Small intestine (tissue), 7 donors: ENCODE results near the gene TUBB. TPM values are rescaled to one million over a fixed set of nuclear protein-coding genes. Genes with fewer than 3 reads are reported as not detected.
A peak's percentile ranks its signal among the peaks of the same experiment; 100 is the strongest.

ENCODE experiments used
- DNase-seq, 2 donors: peaks; one replicate each; pipeline versions ENCODE4 v3.0.0 to v3.0.0-alpha.2; 2013
- FAIRE-seq: peaks from 2 replicates; lab custom pipeline; 2012; peaks lifted over from hg19 to GRCh38; lab: Jason Lieb, UNC
- H3K27ac ChIP-seq, 3 donors: one replicate each; pipeline ENCODE4 v1.5.1; 2013; ENCODE audit warnings: low read length in 2 of 3, mild to moderate bottlenecking in 2 of 3, control low read depth in 1 of 3, inconsistent platforms in 1 of 3, low read depth in 1 of 3, moderate library complexity in 1 of 3
- H3K27me3 ChIP-seq, 3 donors: one replicate each; pipeline ENCODE4 v1.6.1; 2013; ENCODE audit warnings: low read length in 3 of 3, inconsistent platforms in 1 of 3; ENCODE audit not compliant: control insufficient read depth in 3 of 3, insufficient read depth in 3 of 3
- H3K36me3 ChIP-seq, 3 donors: one replicate each; pipeline ENCODE4 v1.6.1; 2013; ENCODE audit warnings: low read length in 3 of 3, inconsistent platforms in 1 of 3, low read depth in 1 of 3, mild to moderate bottlenecking in 1 of 3, moderate library complexity in 1 of 3; ENCODE audit not compliant: control insufficient read depth in 3 of 3, insufficient read depth in 2 of 3
- H3K4me1 ChIP-seq, 3 donors: one replicate each; pipeline ENCODE4 v1.6.1; 2013; ENCODE audit warnings: low read length in 2 of 3, inconsistent platforms in 1 of 3, low read depth in 1 of 3, mild to moderate bottlenecking in 1 of 3, moderate library complexity in 1 of 3; ENCODE audit not compliant: control insufficient read depth in 3 of 3, insufficient read depth in 2 of 3
- H3K4me3 ChIP-seq, 3 donors: one replicate each; pipeline ENCODE4 v1.5.1; 2013; ENCODE audit warnings: low read length in 3 of 3, control low read depth in 1 of 3, inconsistent platforms in 1 of 3, low read depth in 1 of 3, mild to moderate bottlenecking in 1 of 3, moderate library complexity in 1 of 3
- H3K9me3 ChIP-seq, 2 donors: one replicate each; pipeline ENCODE4 v1.6.1; 2013; ENCODE audit warnings: low read depth in 1 of 2, low read length in 1 of 2; ENCODE audit not compliant: control insufficient read depth in 2 of 2, insufficient read depth in 1 of 2
- WGBS, 3 donors: extraction: QIAGEN DNeasy Blood & Tissue Kit; methylation state at CpG; one replicate each; pipeline ENCODE4 v1.1.7; 2013; 5-methylcytosine and 5-hydroxymethylcytosine counted together
- polyA plus RNA-seq, 4 donors: library from polyadenylated mRNA; stranded (reverse) in 3 of 4; unstranded in 1 of 4; fragments of 200-250 nt in 3 of 4; fragments of 120-200 nt in 1 of 4; gene quantifications; one replicate each; pipeline versions ENCODE4 v1.2.1 to v1.2.3, GENCODE V29; 2013
- donor health status: healthy with polysubstance abuse.
- donor health status: control.
- donor health status: control.
- donor health status: Bipolar disorder and iron deficiency.
- donor health status: healthy.

The TUBB gene
- polyA plus RNA-seq, 4 donors: 47.0 to 371 (median 188) TPM

GRCh38 chr6:30743099-30744053 is 23.2 kb downstream of the TUBB start:
- FAIRE-seq: no peak
- WGBS, 3 donors: 0 to 1% (median 1%) methylated on average over 50 to 55 of the region's 55 CpGs

GRCh38 chr6:30744054-30744805 is 24.1 kb downstream of the TUBB start, which contains the start of gene IER3:
Gene IER3, minus strand, starts transcription at chr6:30744547. Its CDS starts 29 bp downstream, at chr6:30744518.
- Histone ChIP-seq H3K4me1 (peaks cover 0 to 35% (median 12%) of the 10 kb centered on the region in 3 donors), H3K9me3 (no peaks in the 10 kb centered on the region), H3K27ac (peak within 1 kb of the TSS; percentile 85 to 89 (median 88)), H3K27me3 (no peaks in the 10 kb centered on the region), H3K36me3 (peaks cover 0 to 25% (median 0%) of the 10 kb centered on the region in 3 donors), H3K4me3 (peak within 1 kb of the TSS; percentile 78 to 85 (median 80))
- FAIRE-seq (no peak), DNase-seq (peak; percentile 91 to 93)
- WGBS, 3 donors: 0 to 1% (median 1%) methylated on average over 49 to 54 of the region's 54 CpGs

More at GRCh38 chr6:30743099-30744053, 23.2 kb downstream of the TUBB start:
- H3K36me3 ChIP-seq: peaks cover 0 to 32% (median 0%) of the 10 kb centered on the region in 3 donors
- no peaks in the 10 kb centered on the region for H3K9me3 ChIP-seq
- peaks cover 0 to 27% (median 4%) of the 10 kb centered on the region in 3 donors for H3K4me1 ChIP-seq
- no peaks in the 10 kb centered on the region for H3K27me3 ChIP-seq
- peak overlapping the region; percentile 78 to 85 (median 80) for H3K4me3 ChIP-seq
- peak overlapping the region; percentile 85 to 89 (median 88) for H3K27ac ChIP-seq
- DNase-seq: peak in 1 of 2 donors; percentile 63

GRCh38 chr6:30747300-30747687 is 27.1 kb downstream of the TUBB start:
- Histone ChIP-seq H3K36me3 (no peaks in the 10 kb centered on the region), H3K4me1 (peaks cover 0 to 48% (median 16%) of the 10 kb centered on the region in 3 donors), H3K27me3 (no peaks in the 10 kb centered on the region), H3K9me3 (no peaks in the 10 kb centered on the region), H3K4me3 (no peak overlapping the region), H3K27ac (peak overlapping the region; percentile 1 to 92 (median 86))
- FAIRE-seq (no peak), DNase-seq (no peak)
- WGBS, 3 donors: 74 to 86% (median 84%) methylated on average over 1 of the region's 1 CpG

- peak; percentile 60 to 75 for DNase-seq
- no peaks in the 10 kb centered on the region for H3K36me3 ChIP-seq
- peak overlapping the region; percentile 1 to 92 (median 86) for H3K27ac ChIP-seq
- FAIRE-seq: no peak
- no peak overlapping the region for H3K4me3 ChIP-seq
- 40 to 61% (median 49%) methylated on average over 6 of the region's 6 CpGs for WGBS, 3 donors
- H3K9me3 ChIP-seq: no peaks in the 10 kb centered on the region
- H3K4me1 ChIP-seq: peaks cover 0 to 49% (median 16%) of the 10 kb centered on the region in 3 donors
- no peaks in the 10 kb centered on the region for H3K27me3 ChIP-seq
Measured at GRCh38 chr6:30747902-30748769, 28.0 kb downstream of the TUBB start.

GRCh38 chr6:30748851-30749540 is 28.8 kb downstream of the TUBB start:
- DNase-seq: peak; percentile 46 to 53
- no peak for FAIRE-seq
- Histone ChIP-seq H3K27me3 (no peaks in the 10 kb centered on the region), H3K27ac (peak overlapping the region; percentile 56 to 92 (median 86)), H3K4me3 (no peak overlapping the region), H3K4me1 (peaks cover 0 to 47% (median 16%) of the 10 kb centered on the region in 3 donors), H3K36me3 (no peaks in the 10 kb centered on the region), H3K9me3 (no peaks in the 10 kb centered on the region)
- 41 to 68% (median 42%) methylated on average over 8 of the region's 8 CpGs for WGBS, 3 donors

GRCh38 chr6:30749554-30750378 is 29.6 kb downstream of the TUBB start:
- peak; percentile 88 to 91 for DNase-seq

GRCh38 chr6:30750379-30750668 is 30.2 kb downstream of the TUBB start:
- Histone ChIP-seq H3K4me3 (no peak overlapping the region), H3K27me3 (no peaks in the 10 kb centered on the region), H3K36me3 (no peaks in the 10 kb centered on the region), H3K4me1 (peaks cover 0 to 42% (median 16%) of the 10 kb centered on the region in 3 donors), H3K27ac (peak overlapping the region; percentile 1 to 92 (median 86)), H3K9me3 (no peaks in the 10 kb centered on the region)
- FAIRE-seq (no peak), DNase-seq (no peak)

More at GRCh38 chr6:30749554-30750378, 29.6 kb downstream of the TUBB start:
- peak overlapping the region; percentile 56 to 92 (median 86) for H3K27ac ChIP-seq
- H3K9me3 ChIP-seq: no peaks in the 10 kb centered on the region
- H3K27me3 ChIP-seq: no peaks in the 10 kb centered on the region
- FAIRE-seq: no peak
- no peaks in the 10 kb centered on the region for H3K36me3 ChIP-seq
- WGBS, 3 donors: 18 to 61% (median 32%) methylated on average over 12 of the region's 12 CpGs
- H3K4me3 ChIP-seq: no peak overlapping the region
- peaks cover 0 to 44% (median 16%) of the 10 kb centered on the region in 3 donors for H3K4me1 ChIP-seq
